HepG2 (cell line): ENCODE measurements around the gene CYSTM1. TPM values are rescaled to one million over a fixed set of nuclear protein-coding genes. Genes with fewer than 3 reads are reported as not detected.

Experiments used
- ARID5B ChIP-seq: IDR thresholded peaks from 2 replicates; pipeline ENCODE4 v1.4.0; 2020; ENCODE audit warnings: mild to moderate bottlenecking, missing genetic modification reagents
- ATF2 ChIP-seq: sonication (generic); formaldehyde crosslinking; IDR thresholded peaks from 2 replicates; pipeline ENCODE4 v1.4.0; 2020; ENCODE audit warnings: missing genetic modification reagents
- DMAP1 ChIP-seq: IDR thresholded peaks from 2 replicates; pipeline ENCODE4 v1.6.1; 2016
- ELK4 ChIP-seq: sonication (generic); formaldehyde crosslinking; IDR thresholded peaks from 2 replicates; pipeline ENCODE4 v1.9.0; 2021; ENCODE audit warnings: missing genetic modification reagents, borderline replicate concordance
- GLI4 ChIP-seq: sonication (generic); formaldehyde crosslinking; IDR thresholded peaks from 2 replicates; pipeline ENCODE4 v1.5.1; 2020; ENCODE audit warnings: missing genetic modification reagents, mild to moderate bottlenecking, moderate library complexity, borderline replicate concordance
- HMGXB4 ChIP-seq, 2 experiments: sonication (generic) in 1 of 2; formaldehyde crosslinking in 1 of 2; IDR thresholded peaks; 2 replicates each; pipeline versions ENCODE4 v1.4.0 to v1.6.1; 2018 to 2020; ENCODE audit warnings: missing genetic modification reagents in 2 of 2, borderline replicate concordance in 1 of 2, low read depth in 1 of 2, mild to moderate bottlenecking in 1 of 2, missing biosample characterization in 1 of 2
- HOMEZ ChIP-seq: IDR thresholded peaks from 2 replicates; pipeline ENCODE4 v1.6.1; 2016; ENCODE audit warnings: low read depth
- KMT2A ChIP-seq: sonication (generic); formaldehyde crosslinking; IDR thresholded peaks from 2 replicates; pipeline ENCODE4 v1.4.0; 2020; ENCODE audit warnings: missing genetic modification reagents
- MIXL1 ChIP-seq: IDR thresholded peaks from 2 replicates; pipeline ENCODE4 v1.6.1; 2016
- PCBP1 ChIP-seq: fragments of 200-400 bp; formaldehyde crosslinking; IDR thresholded peaks from 2 replicates; pipeline ENCODE4 v1.6.1; 2017; ENCODE audit warnings: mild to moderate bottlenecking, low read depth, low read length, borderline replicate concordance
- PHB2 ChIP-seq: fragments of 450-650 bp; IDR thresholded peaks from 2 replicates; pipeline ENCODE4 v1.6.1; 2018; ENCODE audit not compliant: partially characterized antibody
- RAD51 ChIP-seq: fragments of 450-650 bp; IDR thresholded peaks from 2 replicates; pipeline ENCODE4 v1.6.1; 2016; ENCODE audit warnings: borderline replicate concordance
- RXRB ChIP-seq: IDR thresholded peaks from 2 replicates; pipeline ENCODE4 v1.6.1; 2016; ENCODE audit warnings: borderline replicate concordance, missing genetic modification reagents, missing compliant biosample characterization
- SAP130 ChIP-seq: IDR thresholded peaks from 2 replicates; pipeline ENCODE4 v1.6.1; 2016; ENCODE audit warnings: low read depth
- SATB2 ChIP-seq: sonication (generic); formaldehyde crosslinking; IDR thresholded peaks from 2 replicates; pipeline ENCODE4 v1.5.0; 2020; ENCODE audit warnings: missing genetic modification reagents
- SRSF4 ChIP-seq: fragments of 200-400 bp; formaldehyde crosslinking; IDR thresholded peaks from one replicate; pipeline ENCODE4 v1.6.1; 2018; ENCODE audit warnings: mild to moderate bottlenecking, low read depth, low read length, moderate library complexity; ENCODE audit not compliant: poor library complexity, severe bottlenecking
- TCF7L2 ChIP-seq: IDR thresholded peaks from 2 replicates; pipeline ENCODE4 v1.6.1; 2011; ENCODE audit warnings: mild to moderate bottlenecking, low read depth, low read length, moderate library complexity
- TEAD3 ChIP-seq: optimal IDR thresholded peaks from 2 replicates; pipeline ENCODE3; 2016; ENCODE audit warnings: borderline replicate concordance
- U2AF2 ChIP-seq: fragments of 200-400 bp; formaldehyde crosslinking; IDR thresholded peaks from 2 replicates; pipeline ENCODE4 v1.6.1; 2017; ENCODE audit warnings: low read depth, mild to moderate bottlenecking, low read length
- ZNF17 ChIP-seq: sonication (generic); formaldehyde crosslinking; IDR thresholded peaks from 2 replicates; pipeline ENCODE4 v1.5.0; 2020; ENCODE audit warnings: mild to moderate bottlenecking, missing genetic modification reagents
- ZNF441 ChIP-seq: sonication (generic); formaldehyde crosslinking; IDR thresholded peaks from 2 replicates; pipeline ENCODE4 v1.7.0; 2021; ENCODE audit warnings: missing genetic modification reagents, borderline replicate concordance
- ZNF460 ChIP-seq: sonication (generic); formaldehyde crosslinking; IDR thresholded peaks from 2 replicates; pipeline ENCODE4 v1.5.1; 2020; ENCODE audit warnings: missing genetic modification reagents, mild to moderate bottlenecking, borderline replicate concordance
- polyA plus RNA-seq, 8 experiments: library from polyadenylated mRNA; depleted of rRNA in 3 of 8; stranded (reverse) in 7 of 8; unstranded in 1 of 8; fragments of >200 nt; fragmentation: Illumina TruSeq in 4 of 8; extraction: Trizol in 4 of 8; gene quantifications; 2 replicates each; pipeline versions ENCODE4 v1.2.1 to v1.2.3, GENCODE V29; 2011 to 2016; ENCODE audit warnings: low read depth in 4 of 8, missing spikeins in 1 of 8, mixed read lengths in 1 of 8; ENCODE audit not compliant: insufficient read depth in 1 of 8
- total RNA-seq, 5 experiments: library from RNA; depleted of rRNA; stranded (reverse); fragments of >200 nt; fragmentation: Illumina TruSeq; extraction: Trizol; gene quantifications; 2 replicates each; pipeline ENCODE4 v1.2.3, GENCODE V29; 2016; ENCODE audit warnings: low read depth in 1 of 5

Gene CYSTM1
- total and polyA plus RNA-seq, 2 of the 13 experiments (the other 11 are each of a cell fraction or from before 2014, with no cell fraction given) = 40.0 to 73.4 TPM

- TF ChIP-seq RAD51 (no peak), HMGXB4 (CRISPR knock-in tag; IDR thresholded peaks at IDR 0.05; ENCODE audit: borderline replicate concordance in 1 of 2, low read depth in 1 of 2) (0 out of 4 replicates have a peak, but pooled peaks of 1 of the 2 experiments have one; percentile 27), U2AF2 (no peak), ELK4 (CRISPR knock-in tag) (no peak), SATB2 (CRISPR knock-in tag) (no peak), ZNF17 (CRISPR knock-in tag) (no peak), RXRB (CRISPR knock-in tag) (peak; percentile 22; the same call in 1 of the 2 replicates), SAP130 (CRISPR knock-in tag) (peak; percentile 59), MIXL1 (CRISPR knock-in tag) (peak; percentile 50; the same call in 1 of the 2 replicates), ATF2 (CRISPR knock-in tag) (no peak), ZNF460 (no peak), TEAD3 (CRISPR knock-in tag) (peak; percentile 11), DMAP1 (CRISPR knock-in tag) (0 out of 2 replicates have a peak, but pooled peaks have one; percentile 36), TCF7L2 (no peak), KMT2A (CRISPR knock-in tag) (no peak), ARID5B (CRISPR knock-in tag) (peak; percentile 68; the same call in 1 of the 2 replicates), SRSF4 (no peak), ZNF441 (CRISPR knock-in tag) (no peak), HOMEZ (CRISPR knock-in tag) (peak; percentile 70), GLI4 (CRISPR knock-in tag) (no peak), PHB2 (no peak), PCBP1 (no peak)
These were observed 2.5 kb upstream of the CYSTM1 start (continued) for GRCh38 chr5:140172483-140172882.
